NCI-H748 treated with DMSO at 0.1 percent for 48 hours (cell line): ENCODE results near the gene MED12L.

Experiments used
- DNase-seq: peaks from one replicate; lab custom pipeline; 2025; lab: John Stamatoyannopoulos, UW

MED12L gene

GRCh38 chr3:151452841-151453240 is 367.4 kb downstream of the MED12L start:
- DNase-seq, result no peak

GRCh38 chr3:151456065-151456464 is 370.6 kb downstream of the MED12L start:
- no peak for DNase-seq

- DNase-seq, result no peak
These were observed 373.9 kb downstream of the MED12L start for GRCh38 chr3:151459358-151459757.

- DNase-seq, result no peak
These were observed 374.8 kb downstream of the MED12L start for GRCh38 chr3:151460228-151460627.

- peak; percentile 15 for DNase-seq
These were observed 375.4 kb downstream of the MED12L start, which contains the start of gene IGSF10 for GRCh38 chr3:151460774-151461450. TSS of gene IGSF10 (minus strand) at chr3:151461061. CDS start at chr3:151458709, 2,352 bp downstream.

- no peak for DNase-seq
These were observed 376.9 kb downstream of the MED12L start for GRCh38 chr3:151462278-151462780.

GRCh38 chr3:151462991-151463390 is 377.5 kb downstream of the MED12L start:
- DNase-seq, result no peak

GRCh38 chr3:151467069-151467468 is 381.6 kb downstream of the MED12L start:
- DNase-seq, result no peak

- peak; percentile 16 for DNase-seq
These were observed 382.9 kb downstream of the MED12L start for GRCh38 chr3:151468284-151468917.

- DNase-seq, result no peak
These were observed 391.0 kb downstream of the MED12L start for GRCh38 chr3:151476344-151477018.

- no peak for DNase-seq
These were observed 392.3 kb downstream of the MED12L start for GRCh38 chr3:151477591-151478334.

- no peak for DNase-seq
These were observed 392.9 kb downstream of the MED12L start for GRCh38 chr3:151478335-151478697.

GRCh38 chr3:151479452-151479851 is 394.0 kb downstream of the MED12L start:
- DNase-seq, result no peak

GRCh38 chr3:151480492-151480891 is 395.0 kb downstream of the MED12L start:
- no peak for DNase-seq

GRCh38 chr3:151483488-151483887 is 398.0 kb downstream of the MED12L start:
- no peak for DNase-seq

- DNase-seq, result no peak
These were observed 398.6 kb downstream of the MED12L start for GRCh38 chr3:151483961-151484520.
